GM19397 (cell line): ENCODE measurements around the gene UFD1.

Source experiments
- ATAC-seq: cut with Tn5 transposase; IDR thresholded peaks from one replicate; pipeline ENCODE4 v1.9.1; 2021; ENCODE audit warnings: mild to moderate bottlenecking, moderate library complexity; ENCODE audit not compliant: unreplicated experiment

Gene UFD1, protein sequence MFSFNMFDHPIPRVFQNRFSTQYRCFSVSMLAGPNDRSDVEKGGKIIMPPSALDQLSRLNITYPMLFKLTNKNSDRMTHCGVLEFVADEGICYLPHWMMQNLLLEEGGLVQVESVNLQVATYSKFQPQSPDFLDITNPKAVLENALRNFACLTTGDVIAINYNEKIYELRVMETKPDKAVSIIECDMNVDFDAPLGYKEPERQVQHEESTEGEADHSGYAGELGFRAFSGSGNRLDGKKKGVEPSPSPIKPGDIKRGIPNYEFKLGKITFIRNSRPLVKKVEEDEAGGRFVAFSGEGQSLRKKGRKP

GRCh38 chr22:19478901-19479354, at the start of gene UFD1:
TSS of gene UFD1 (minus strand) at chr22:19479193. CDS start at chr22:19479085, 108 bp downstream.
- peak; percentile 50 for ATAC-seq

- ATAC-seq: no peak
Measured at GRCh38 chr22:19527861-19528417, 48.9 kb upstream of the UFD1 start.

- no peak for ATAC-seq
Measured at GRCh38 chr22:19527321-19527721, 48.3 kb upstream of the UFD1 start.

DNA sequence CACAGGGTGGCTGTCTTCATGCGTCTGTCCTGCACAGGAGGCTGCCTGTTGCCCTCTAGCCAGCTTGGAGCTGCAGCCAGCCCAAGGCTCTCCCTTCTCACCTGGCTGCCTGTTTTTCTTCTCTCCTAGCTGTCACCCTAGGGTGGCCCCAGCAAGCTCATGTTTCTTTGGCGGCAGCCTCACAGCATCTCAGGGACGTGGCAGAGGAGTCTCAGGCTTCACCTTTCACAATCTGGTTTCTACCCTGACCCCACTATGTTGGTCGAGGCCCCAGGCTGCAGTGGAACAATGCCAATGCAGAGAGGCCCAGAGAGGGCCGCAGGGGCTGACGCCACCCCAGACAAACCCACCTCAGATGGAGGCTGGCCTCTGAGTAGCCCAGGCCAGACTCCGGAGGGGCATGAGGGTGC, 47.7 kb upstream of the UFD1 start:
- ATAC-seq: no peak

DNA sequence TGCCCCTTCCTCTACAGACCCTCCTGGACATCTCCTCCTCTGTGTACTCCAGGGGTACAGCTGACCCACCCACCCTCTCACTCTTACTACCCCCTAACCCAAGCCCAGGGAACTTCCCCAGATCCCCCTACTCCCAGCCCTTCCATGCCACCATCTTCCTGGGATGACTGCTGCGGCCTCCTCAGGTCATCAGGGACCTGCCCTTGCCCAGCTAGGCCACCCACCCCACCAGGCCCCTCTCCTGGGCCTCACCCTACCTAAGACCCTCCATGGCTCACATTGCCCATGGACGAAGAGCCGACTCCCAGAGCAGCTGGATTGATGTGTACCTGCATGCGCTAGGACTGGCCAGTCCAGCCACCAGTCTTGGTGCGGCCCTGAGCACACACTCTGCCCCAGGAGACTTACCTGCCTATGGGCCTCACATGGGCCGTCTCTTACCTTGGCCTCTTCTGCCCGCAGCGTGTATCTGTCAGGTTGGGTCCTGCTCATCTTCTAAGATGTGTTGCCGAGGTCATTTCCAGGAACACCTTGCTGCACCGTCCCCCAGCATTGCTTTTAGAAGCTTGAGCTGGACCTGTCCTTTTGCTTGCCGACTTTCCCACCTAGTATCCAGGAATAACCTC, 47.2 kb upstream of the UFD1 start:
- ATAC-seq: no peak

DNA sequence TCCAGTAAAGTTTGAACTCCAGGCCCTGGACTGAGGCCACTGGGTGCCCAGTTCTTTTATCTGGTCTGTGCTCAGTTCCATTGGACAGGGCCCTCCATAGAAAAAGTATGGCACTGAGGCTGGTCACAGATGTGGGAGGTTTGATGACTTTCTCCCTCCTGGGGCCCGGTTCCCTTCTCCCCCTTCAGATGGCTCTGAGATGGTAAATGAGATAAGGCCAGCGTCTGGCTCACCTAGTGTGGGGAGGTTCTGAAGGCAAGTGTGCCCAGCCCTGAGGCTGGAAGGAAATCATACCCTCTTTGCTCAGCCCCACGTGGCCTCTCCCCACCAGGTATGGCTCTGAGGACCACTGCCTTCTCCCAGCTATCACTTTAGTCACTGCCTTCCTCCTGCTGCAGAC, 46.7 kb upstream of the UFD1 start:
- ATAC-seq: no peak

- no peak for ATAC-seq
Measured at GRCh38 chr22:19525116-19525660, 46.2 kb upstream of the UFD1 start.

DNA sequence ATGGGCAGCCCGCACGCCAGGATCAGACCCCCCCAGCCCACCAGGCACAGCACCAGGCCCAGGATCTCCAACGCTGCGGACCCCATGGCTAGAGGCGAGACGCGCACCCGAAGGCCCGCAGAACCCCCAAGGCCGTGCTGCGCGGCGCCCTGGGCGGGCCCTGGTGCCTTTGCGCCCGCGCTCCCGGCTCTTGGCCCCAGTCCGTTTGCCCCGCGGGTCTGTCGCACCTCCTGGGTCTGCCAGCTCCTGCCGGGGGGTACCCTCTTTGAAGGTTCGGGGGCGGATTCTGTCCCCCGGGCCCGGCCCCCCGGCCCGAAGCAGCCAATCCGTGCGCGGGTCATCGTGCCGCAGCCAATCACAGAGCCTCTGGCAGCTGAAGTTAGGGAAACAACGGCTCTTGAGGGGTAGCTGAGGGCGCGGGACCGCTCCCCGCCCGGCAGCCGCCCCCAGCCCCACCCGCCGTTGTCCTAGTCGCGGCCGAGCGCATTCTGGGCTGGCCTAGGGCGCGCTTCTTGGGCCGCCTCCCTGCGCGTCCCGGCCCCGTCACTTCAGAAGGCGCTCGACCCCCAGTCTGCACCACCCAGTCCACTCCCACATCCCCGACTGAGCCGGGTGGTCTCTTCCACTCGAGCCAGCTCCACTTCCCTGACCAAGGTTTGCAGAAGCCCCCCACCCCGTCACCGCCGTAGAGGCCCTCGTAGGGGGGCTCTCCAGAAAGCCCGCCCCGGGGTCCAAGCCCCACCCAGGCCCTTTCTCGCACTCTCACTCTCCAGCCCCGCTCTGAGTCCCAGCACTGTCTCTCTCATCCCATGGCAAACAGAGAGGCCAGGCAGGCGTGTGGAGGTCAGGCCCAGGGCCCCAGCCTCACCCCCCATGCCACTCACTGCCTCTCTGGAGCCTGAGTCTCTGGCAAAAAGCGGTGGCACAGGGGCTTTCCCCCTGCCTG, 45.5 kb upstream of the UFD1 start, which contains the start of gene CLDN5:
Gene CLDN5 (minus strand): TSS at position 241 of the 946 bp plus-strand sequence. CDS start 155 bp downstream, at position 86.
- ATAC-seq: no peak

- ATAC-seq: no peak
Measured at GRCh38 chr22:19523240-19524169, 44.5 kb upstream of the UFD1 start.

- ATAC-seq: no peak
Measured at GRCh38 chr22:19522881-19523239, 43.9 kb upstream of the UFD1 start.

- no peak for ATAC-seq
Measured at GRCh38 chr22:19522190-19522880, 43.3 kb upstream of the UFD1 start.

DNA sequence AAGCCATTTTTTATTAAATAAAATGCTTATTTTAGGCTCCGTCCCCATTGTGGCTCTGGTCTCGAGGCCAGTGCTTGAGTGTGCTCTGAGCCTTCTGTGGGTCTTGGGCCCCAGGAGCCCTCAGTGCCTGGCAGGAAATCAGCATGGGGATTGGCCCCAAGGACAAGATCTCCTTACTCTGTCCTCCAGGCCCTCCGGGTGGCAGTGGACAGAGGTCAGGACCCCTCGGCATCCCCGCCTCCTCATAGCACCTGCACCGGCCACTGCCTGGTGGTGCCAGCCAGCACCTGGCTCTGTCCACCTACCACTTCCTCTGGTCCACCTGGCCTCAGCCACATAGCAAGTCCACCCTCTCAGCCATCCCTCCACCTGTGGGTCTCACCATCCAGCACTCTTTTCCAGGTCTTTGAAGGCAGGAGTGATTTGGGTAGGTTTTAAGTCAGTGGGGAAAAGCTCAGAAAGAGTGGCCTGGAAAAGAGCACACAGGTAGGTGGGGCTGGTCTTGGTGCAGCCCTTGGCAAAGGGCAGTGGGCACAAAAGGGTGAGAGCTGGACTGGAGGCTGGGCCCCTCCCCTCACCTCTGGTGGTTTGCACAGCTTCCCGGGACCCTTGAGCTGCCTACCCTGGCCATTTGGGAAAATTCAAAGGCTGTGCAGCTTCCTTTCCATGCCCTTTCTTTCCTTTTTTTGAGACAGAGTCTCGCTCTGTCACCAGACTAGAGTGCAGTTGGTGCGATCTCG, 41.7 kb upstream of the UFD1 start:
- ATAC-seq: no peak

GRCh38 chr22:19520007-19520406, 41.0 kb upstream of the UFD1 start:
- ATAC-seq: no peak

DNA sequence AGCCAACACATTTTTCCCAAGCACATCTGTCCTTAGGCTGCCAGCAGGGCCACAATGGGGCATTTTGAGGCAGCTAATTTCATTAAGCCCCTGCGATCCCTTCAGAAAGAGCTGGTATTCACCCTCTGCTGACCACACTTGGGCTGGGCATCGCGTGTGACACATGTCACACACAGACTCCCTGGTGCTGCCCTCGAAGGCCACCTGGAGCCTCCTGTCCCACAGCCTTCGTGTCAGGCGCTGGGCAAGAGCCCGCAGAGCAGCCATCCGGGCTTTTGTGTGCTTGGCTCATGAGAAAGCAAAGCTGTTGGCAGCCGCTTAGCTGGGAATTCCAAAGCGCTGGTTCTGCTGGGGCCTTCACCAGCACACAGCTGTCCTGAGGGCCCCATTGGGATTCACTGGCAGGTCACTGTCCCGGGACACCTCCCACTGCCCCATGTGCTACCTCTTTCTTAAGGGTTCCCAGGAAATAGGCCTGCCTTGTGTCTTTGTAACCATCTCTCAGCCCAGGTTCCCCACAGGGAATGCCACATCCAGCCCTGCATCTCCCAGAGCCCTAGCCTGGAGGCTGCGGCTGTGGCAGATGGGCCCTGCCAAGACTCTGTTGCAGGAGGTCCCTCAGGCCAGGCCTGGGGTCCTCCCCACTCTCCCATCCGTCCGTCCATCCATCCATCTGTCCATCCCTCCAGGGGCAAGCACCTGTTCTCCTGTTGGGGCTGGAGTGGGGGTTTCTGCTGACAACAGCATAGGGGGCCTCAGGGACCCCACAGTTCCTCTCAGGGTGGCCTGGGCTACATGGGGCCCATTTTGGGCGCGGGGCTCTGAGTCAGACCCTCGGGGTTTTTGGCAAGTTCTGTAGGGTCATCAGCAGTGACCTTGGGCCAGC, 40.3 kb upstream of the UFD1 start:
- no peak for ATAC-seq

DNA sequence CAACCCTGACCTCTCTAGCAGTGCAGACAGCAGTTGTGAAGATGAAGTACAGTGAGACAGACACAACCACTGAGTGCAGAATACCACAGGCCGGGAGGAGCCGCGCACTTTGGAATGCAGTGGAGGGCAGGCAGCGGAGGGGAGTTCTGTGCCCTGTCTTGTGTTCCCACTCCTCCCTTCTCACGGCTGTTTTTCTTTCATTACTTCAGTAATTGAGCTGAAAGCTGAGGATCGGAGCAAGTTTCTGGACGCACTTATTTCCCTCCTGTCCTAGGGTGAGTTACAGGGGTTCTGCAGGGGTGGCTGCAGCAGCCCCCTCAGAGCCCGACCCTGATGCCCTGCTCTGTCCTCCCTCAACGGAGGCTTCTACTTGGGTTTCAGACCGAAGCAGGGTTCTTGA, 39.6 kb upstream of the UFD1 start:
- ATAC-seq: no peak

GRCh38 chr22:19517919-19518611, 39.1 kb upstream of the UFD1 start:
- ATAC-seq: no peak

GRCh38 chr22:19517171-19517500, 38.1 kb upstream of the UFD1 start:
- ATAC-seq: no peak
